ENCODE results near the gene HOXD3. TPM values are rescaled to one million over a fixed set of nuclear protein-coding genes. Genes with fewer than 3 reads are reported as not detected.

The HOXD3 gene
- total and polyA plus RNA-seq, 2 of the 8 experiments (the other 6 are each of a cell fraction or from before 2014, with no cell fraction given) = not detected

GRCh38 chr2:176131848-176132158 lies 25.3 kb upstream of the HOXD3 start (continued):
- TF ChIP-seq CHD7 (IDR thresholded peaks at IDR 0.05; ENCODE audit: insufficient replicate concordance, low read length) (no peak), SP2 (IDR thresholded peaks at IDR 0.05; ENCODE audit: low read length) (no peak), USF2 (IDR thresholded peaks at IDR 0.05; ENCODE audit: low read length) (no peak), CHD1 (IDR thresholded peaks at IDR 0.05; ENCODE audit: low read depth, low read length) (no peak), NRF1 (IDR thresholded peaks at IDR 0.05; ENCODE audit: low read depth, low read length) (no peak), CBX8 (IDR thresholded peaks at IDR 0.05; ENCODE audit: borderline replicate concordance, low read depth, low read length) (no peak), POLR2A (IDR thresholded peaks at IDR 0.05; ENCODE audit: control extremely low read depth in 1 of 2, low read depth in 2 of 2, low read length in 2 of 2) (no peak), RXRA (IDR thresholded peaks at IDR 0.05; ENCODE audit: insufficient read depth, low read depth, low read length) (no peak), POU5F1 (IDR thresholded peaks at IDR 0.05; ENCODE audit: low read depth, low read length) (no peak)
